Epidermal melanocyte (primary cell): Measurements from ENCODE around the gene HIRA.
"Not testable (repeated sequence)": the region's sequence is repeated elsewhere in the genome, so short reads cannot be mapped to it uniquely, and the experiment has no call there.

Experiments used
- DNase-seq: peaks from one replicate; pipeline ENCODE4 v3.0.0; 2011; ENCODE audit warnings: low spot score; ENCODE audit not compliant: insufficient read length

HIRA gene

DNA sequence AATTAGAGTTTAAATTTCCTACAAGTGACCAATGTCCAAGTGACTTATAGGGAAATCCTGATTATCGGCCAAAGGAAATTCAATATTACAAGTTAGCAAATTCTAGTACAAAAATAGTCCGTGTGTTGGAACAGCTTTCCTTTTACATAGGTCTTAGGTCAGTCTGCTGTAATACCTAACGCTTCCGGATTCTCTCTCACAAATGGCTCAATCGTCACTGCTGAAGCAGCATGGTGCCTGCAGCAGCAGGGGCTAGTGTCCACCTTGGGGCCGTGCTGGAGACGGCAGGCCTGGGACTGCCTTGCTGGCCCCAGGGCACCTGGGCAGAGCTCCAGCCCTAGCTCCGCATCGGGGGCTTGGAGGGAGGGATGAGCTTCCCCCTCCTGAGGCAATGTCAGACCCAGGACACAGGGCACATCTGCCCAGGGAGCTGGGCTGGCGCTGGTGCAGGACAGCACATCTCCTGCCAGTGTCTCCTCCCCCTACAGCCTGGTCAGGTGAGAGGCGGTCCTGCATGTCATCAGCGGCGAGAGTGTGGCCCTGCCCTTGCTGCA is 100.6 kb downstream of the HIRA start:
- no peak for DNase-seq

DNA sequence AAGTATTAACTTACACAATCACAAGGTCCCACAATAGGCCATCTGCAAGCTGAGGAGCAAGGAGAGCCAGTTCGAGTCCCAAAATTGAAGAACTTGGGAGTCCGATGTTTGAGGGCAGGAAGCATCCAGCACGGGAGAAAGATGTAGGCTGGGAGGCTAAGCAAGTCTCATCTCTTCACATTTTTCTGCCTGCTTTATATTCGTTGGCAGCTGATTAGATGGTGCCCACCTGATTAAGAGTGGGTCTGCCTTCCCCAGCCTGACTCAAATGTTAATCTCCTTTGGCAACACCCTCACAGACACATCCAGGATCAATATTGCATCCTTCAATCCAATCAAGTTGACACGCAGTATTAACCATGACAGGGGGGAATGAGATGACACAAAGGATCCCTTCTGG is 101.3 kb downstream of the HIRA start:
- DNase-seq: not testable (repeated sequence)

DNA sequence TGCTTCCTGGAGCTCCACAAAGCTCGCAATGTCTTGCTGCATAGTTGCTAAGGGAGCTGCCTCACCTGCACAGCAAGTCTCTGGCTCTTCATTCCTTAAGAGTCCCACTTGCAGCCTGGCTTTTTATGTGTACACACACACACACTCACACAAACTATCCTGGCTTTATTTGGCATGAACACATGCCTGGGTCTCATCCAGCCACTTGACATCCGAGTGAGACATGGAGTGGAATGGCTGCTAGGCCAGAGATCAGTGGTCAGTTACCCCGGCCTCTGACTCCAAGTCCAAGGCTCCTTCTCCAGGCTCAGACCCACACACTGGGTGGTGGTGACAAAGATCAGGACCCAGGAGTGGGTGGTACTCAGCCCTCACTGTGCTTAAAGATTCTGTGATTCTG is 102.1 kb downstream of the HIRA start:
- no peak for DNase-seq

DNA sequence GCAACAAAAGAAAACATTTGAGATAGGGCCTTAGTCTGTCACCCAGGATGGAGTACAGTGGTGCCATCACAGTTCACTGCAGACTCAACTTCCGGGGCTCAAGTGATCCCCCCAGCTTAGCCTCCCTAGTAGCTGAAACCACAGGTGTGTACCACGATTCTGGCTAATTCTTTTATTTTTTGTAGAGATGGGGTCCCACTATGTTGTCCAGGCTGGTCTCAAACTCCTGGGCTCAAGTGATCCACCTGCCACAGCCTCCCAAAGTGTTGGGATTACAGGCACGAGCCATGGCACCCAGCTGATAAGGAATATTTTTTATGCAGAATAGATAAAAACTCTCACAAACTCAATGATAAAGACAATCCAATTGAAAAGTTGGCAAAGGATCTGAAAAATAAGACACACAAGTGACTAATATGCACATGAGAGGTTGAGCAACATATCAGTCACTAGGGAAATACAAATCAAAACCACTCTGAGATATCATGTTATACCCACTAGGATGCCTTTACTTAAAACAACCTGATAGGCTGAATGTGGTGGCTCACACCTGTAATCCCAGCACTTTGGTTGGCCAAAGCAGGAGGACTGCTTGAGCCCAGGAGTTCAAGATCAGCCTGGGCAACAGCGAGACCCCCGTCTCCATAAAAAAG is 106.1 kb downstream of the HIRA start:
- DNase-seq: no peak

DNA sequence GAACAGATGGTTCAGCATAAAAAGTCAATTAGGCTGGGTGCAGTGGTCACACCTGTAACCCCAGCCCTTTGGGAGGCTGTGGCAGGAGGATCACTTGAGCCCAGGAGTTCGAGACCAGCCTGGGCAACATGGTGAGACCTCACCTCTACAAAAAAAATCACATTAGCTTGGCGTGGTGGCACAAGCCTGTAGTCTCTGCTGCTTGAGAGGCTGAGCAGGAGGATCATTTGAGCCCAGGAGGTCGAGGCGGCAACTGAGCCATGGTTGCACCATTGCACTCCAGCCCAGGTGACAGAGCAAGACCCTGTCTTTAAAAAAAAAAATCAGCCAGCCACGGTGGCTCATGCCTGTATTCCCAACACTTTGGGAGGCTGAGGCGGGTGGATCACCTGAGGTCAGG is 108.1 kb downstream of the HIRA start:
- not testable (repeated sequence) for DNase-seq

DNA sequence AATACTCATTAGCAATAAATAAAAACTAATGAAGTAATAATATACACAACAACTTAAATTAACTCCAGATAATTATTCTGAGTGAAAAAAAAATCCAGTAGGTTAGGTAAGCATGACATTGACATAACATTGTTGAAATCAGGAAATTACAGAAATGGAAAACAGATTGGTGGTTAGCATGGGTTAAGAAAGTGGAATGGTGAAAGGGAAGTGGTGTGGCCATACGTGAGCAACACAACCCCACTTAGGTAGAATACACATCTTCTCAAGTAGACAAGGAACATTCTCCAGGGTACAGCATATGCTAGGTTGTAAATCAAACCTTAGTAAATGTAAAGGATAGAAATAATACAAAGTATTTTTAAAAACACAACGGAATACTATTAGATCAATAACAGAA is 109.8 kb downstream of the HIRA start:
- no peak for DNase-seq

DNA sequence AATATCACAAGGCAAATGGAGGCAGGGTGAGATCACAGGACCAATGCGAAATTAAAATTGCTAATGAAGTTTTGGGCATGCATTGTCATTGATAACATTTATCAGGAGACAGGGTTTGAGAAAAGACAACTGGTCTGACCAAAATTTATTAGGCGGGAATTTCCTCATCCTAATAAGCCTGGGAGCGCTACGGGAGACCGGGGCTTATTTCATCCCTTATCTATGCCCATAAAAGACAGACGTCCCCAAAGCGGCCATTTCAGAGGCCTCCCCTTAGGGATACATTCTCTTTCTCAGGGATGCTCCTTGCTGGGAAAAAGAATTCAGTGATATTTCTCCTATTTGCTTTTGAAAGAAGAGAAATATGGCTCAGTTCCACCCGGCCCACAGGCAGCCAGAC is 111.4 kb downstream of the HIRA start:
- not testable (repeated sequence) for DNase-seq

DNA sequence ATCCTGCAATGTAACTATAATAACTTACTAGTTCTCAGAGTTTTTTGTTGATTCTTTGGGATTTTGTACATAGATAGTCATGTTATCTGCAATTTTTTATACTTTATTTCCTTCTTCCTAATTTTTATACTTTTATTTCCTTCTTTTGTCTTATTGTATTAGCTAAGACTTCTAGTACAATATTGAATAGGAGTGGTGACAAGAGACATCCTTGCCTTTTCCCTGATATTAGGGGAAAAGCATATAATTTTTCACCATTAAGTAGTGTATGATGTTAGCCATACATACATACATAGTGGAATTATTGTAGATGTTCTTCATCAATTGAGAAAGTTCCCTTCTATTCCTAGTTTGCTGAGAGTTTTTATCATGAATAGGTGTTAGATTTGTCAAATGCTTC is 112.3 kb downstream of the HIRA start:
- DNase-seq: no peak

DNA sequence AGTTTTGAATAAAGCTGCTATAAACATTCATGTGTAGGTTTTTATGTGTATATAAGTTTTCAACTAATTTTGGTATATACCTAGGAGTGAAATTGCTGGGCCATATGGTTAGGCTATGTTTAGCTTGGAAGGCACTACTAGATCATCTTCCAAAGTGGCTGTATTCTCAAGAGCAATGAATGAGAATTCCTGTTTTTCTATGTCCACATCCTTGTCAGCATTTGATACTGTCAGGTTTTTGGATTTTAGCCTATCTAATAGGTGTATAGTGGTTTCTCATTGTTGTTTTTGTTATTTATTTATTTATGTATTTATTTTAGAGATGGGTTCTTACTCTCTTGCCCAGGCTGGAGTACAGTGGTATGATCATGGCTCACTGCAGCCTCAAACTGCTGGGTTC is 113.7 kb downstream of the HIRA start:
- no peak for DNase-seq

DNA sequence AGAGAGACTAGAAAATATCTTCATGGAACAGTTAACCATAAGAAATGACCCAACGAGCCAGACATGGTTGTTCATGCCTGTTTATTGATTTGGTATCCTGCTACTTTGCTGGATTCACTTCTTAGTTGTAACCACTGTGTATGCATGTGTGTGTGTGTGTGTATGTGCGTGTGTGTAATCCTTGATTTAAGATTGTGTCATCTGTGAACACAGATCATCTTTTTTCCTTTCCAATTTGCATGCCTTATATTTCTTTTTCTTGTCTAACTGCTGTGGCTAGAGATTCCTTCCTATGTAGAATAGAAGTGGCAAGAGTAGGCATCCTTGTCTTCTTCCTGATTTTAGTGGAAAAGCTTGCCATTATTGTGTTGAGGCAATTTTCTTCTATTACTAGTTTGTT is 123.7 kb downstream of the HIRA start:
- no peak for DNase-seq

DNA sequence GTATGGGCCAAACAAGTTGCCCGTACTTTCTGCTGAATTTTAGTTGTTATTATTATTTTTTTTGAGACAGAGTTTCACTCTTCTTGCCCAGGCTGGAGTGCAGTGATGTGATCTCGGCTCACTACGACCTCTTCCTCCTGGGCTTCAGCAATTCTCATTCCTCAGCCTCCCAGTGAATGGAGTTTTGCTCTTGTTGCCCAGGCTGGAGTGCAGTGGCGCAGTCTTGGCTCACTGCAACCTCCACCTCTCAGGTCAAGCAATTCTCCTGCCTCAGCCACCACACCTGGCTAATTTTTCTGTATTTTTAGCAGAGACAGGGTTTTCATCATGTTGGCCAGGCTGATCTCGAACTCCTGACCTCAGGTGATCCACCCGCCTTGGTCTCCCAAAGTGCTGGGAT is 125.0 kb downstream of the HIRA start:
- not testable (repeated sequence) for DNase-seq

DNA sequence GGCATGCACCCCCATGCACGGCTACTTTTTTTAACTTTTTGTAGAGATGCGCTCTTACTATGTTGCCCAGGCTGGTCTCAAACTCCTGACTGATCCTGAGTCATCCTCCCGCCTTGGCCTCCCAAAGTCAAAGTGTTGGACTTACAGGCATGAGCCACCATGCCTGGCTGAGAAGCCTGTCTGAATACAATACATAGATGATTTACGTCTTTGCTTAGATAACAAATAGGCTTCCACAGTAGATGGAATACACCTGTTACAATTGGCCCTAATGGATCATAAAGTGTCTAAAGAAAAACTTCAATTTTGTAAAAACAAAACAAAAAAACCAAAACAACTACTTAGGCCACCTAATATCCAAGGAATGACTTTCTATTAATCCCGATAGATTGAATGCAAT is 127.0 kb downstream of the HIRA start:
- DNase-seq: no peak

DNA sequence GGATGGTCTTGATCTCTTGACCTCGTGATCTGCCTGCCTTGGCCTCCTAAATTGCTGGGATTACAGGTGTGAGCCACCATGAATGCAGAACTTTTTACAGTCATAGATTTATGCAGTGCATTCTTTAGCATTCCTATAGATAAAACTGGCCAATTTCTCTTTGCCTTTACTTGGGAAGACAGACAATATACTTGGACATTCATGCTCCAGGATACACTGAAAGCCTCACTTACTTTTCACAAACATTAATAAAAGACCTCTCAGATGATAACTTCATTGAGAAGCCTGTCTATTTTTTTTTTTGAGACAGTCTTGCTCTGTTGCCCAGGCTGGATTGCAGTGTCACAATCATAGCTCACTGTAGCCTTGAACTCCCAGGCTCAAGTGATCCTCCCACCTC is 127.7 kb downstream of the HIRA start:
- no peak for DNase-seq

DNA sequence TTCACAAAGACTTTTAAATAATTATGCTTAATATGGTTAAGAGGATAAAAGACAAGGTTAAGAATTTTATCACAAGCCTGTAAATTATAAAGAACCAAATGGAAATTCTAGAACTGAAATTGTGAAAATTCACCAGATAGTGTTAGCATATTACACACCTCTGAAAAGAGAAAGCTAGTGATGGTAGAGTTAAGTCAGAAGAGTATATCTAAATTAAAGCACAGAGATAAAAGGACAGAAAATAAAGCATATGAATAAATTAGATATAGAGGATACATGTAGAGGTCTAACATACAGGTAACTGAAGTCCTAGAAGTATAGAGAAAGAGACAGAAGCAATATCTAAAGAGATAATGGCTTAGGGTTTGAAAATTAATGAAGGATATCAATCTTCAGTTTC is 135.8 kb downstream of the HIRA start:
- DNase-seq: no peak

DNA sequence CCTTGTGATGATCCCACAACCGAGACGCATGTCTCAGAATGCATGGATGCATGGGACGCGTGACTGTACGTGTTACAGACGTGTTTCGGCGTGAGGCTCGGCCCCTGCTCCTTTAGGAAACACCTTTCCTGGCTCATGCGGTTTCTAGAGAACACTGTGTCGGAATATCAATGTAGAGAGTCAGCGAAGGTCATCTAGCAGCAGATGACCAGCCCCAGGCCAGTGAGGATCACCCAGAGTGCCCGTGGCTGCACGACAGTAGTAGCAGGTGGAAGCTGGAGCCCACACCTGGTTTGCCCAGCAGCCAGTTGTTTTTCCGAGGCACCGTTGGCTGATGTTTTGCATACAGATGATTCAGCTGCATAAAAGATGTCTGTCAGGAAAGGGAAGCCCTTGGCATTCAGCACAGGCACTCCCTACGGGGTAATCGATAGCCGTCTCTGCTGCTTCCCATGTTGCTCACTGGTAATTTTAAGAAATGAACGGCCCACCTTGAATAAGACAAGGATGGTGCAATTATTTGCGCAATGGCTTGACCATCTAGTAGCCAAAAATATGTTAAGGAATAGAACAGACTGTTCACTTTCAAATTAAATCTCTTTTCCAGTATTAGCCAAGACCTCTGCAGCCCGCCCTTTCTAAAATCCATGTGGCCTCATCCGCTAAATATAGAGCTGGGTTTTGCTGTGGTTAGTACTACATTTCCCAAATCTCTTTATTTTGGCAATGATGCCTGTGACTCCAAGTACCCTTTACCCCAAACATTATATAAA is 138.9 kb downstream of the HIRA start:
- DNase-seq: no peak

DNA sequence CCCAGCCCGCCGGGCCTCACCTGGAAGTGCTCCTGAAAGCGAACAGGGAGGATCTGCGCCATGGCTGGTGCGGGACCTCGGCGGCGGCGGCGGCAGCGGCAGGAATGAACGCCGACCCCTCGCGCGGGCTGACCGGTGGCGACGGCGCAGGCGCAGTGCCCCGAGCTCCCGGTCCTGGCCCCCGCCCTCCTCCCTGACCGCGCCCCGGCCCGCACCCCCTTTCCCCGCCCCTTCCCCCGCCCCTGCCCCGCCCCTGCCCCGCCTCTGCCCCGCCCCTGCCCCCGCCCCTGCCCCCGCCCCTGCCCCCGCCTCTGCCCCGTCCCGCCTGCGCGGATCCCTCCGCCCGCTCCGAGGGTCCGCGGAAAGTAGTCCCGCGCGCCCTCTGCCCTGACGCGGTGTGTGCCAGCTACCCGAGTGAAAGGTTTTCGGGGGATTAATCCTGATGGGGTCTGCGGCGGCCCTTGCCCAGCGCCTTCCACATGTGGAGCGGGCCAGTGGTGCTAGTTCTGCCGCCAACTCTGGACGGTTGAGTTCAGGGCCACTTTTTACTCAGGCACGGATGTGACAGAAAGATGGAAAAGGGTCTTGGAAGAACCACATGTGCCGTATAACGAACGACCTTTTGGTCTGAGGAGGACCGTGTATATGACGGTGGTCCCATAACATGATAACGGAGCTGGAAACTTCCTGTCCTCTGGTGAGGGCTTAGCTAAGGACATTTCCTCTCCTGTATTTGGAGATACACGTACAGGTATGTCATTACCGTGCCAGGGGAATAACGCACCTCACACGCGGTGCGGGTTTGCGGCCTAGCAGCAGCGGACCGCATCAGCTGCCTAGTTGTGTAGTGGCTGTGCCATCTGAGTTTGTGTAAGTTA is 139.7 kb downstream of the HIRA start, which contains the start of gene CLTCL1:
TSS of gene CLTCL1 (minus strand) at position 140 of the 878 bp plus-strand sequence. CDS start at position 62, 78 bp downstream.
- DNase-seq: peak; percentile 84

DNA sequence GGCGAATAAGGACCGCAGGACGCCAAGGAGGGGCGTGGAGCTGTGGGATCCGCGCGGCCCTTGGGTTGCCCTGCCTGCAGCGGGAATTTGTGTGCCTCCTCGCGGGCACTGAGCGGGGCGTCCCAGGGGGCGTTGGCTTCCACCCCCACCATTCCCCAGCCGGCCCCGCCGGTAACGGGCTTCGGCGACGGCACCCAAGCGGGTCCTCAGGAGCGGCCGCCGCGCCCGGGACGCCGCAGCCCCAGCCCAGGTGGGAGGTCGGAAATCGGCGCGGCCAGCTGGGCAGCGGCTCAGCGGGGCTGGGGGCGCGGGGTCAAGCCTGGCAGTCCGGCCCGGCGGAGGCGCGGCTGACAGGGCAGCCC is 140.3 kb downstream of the HIRA start:
- no peak for DNase-seq

DNA sequence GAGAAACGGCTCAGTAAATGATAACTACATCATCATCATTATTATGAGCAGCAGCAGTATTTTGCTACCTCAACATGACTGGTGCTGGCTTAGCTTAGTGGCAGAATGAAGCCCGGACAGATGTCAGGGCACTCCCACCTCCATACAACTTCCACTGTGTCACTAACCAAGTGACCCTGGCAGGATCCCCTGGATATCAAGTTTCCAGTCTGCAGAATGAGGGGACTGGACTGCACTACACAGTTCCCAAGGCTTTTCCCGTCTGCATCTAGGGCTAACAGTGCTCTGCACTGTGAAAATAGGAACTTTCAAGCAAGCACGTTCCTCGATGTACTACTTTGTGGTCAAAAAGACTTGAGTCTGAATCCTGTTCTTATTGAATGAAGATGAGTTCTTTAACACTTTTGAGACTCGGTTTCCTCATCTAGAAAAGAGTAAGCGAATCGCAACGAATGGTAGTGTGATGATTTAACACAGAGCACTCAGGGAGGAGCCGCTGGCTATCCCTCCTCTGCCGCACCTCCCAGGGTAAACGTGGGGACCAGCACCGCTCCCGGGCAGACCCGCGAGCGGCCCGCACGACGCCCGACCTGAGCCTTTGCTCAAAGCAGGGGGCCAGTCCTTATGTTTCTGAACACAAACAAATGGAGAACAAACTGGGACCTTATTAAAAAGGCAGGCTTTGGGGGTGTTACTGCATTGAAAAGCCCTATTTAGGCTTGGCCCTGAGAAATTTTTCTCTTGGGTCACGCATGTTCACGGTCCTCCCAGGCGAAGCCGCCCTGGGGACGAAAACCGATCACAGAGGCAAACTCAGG is 140.9 kb downstream of the HIRA start:
- no peak for DNase-seq

DNA sequence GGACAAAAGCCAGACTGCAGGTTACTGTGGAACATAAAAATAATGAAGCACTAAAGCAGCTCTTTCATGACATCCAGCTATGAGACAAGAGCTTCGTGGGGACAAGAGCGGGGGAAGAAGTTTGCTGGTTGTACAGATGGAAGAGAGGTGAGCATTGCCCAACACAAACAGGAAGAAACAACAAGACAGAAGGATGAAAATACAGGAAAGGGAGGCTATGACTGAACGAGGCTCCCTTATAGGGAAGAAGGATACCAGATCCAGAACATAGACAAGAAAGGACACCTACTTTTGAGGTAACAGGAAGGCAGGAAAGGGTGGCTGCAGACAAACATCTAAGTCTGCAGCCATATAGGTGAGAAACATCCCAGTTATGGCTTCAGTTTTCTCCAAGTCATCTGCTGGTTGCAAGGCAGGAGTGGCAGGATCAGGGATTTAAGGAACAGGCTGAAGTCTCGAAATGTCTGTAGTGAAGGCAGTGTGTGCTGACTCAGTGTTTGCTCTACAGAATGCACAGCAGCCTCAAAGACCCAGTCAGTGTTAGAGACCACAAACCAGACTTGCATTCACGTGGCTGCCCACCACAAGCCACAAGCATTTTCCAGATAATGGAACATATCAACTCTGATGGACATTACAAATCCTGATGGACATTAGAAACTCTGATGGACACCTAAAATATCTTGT is 141.9 kb downstream of the HIRA start:
- no peak for DNase-seq

DNA sequence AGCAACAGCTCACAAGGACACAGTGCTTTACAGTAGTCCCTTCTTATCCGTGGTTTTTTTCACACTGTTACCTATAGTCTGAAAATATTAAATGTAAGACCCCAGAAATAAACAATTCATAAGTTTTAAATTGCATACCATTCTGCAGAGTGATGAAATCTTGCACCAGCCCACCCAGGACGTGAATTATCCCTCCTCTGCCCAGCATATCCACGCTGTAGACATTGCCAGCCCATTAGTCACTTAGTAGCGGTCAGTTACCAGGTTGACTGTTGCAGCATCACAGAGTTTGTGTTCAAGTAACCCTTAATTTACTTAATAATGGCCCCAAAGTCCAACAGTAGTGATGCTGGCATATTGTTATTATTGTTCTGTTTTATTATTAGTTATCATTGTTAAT is 143.6 kb downstream of the HIRA start:
- no peak for DNase-seq
